ENCODE data around the gene TNFAIP2.

DNA sequence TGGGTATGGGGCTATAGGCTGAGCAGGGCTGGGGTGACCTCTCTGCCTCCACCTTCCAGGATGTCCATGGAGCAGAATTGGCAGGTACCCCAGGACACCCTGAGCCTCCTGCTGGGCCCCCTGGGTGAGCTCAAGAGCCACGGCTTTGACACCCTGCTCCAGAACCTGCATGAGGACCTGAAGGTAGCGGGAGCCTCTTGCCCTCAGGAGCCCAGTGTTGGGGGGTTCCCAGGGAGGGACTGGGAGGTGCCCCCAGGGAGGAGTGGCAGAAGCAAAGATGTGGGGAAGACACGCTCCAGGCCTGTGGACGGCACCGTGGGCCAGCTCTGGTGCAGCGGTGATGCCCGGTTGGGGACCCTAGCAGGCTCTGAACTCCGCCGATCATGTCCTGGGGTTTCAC is 8.3 kb downstream of the TNFAIP2 start:
- TF ChIP-seq, protein P1, sequence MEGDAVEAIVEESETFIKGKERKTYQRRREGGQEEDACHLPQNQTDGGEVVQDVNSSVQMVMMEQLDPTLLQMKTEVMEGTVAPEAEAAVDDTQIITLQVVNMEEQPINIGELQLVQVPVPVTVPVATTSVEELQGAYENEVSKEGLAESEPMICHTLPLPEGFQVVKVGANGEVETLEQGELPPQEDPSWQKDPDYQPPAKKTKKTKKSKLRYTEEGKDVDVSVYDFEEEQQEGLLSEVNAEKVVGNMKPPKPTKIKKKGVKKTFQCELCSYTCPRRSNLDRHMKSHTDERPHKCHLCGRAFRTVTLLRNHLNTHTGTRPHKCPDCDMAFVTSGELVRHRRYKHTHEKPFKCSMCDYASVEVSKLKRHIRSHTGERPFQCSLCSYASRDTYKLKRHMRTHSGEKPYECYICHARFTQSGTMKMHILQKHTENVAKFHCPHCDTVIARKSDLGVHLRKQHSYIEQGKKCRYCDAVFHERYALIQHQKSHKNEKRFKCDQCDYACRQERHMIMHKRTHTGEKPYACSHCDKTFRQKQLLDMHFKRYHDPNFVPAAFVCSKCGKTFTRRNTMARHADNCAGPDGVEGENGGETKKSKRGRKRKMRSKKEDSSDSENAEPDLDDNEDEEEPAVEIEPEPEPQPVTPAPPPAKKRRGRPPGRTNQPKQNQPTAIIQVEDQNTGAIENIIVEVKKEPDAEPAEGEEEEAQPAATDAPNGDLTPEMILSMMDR (IDR thresholded peaks at IDR 0.05) = no peak
- TF ChIP-seq POLR2AphosphoS5 (IDR thresholded peaks at IDR 0.05) = no peak
- TF ChIP-seq POLR2A (IDR thresholded peaks at IDR 0.05) = no peak

Measured in transverse colon (tissue), 4 donors.